Mononuclear cell (primary cell): ENCODE measurements around the gene STMN1. TPM values are rescaled to one million over a fixed set of nuclear protein-coding genes. Genes with fewer than 3 reads are reported as not detected.

ENCODE experiments used
- H3K27me3 ChIP-seq: 2 replicates; pipeline ENCODE4 v1.6.0; 2011; ENCODE audit warnings: low read length, control low read depth; ENCODE audit not compliant: insufficient read depth
- H3K4me1 ChIP-seq: 2 replicates; pipeline ENCODE4 v1.5.1; 2011; ENCODE audit warnings: mild to moderate bottlenecking, low read length, control low read depth; ENCODE audit not compliant: insufficient read depth
- H3K4me3 ChIP-seq: 2 replicates; pipeline ENCODE4 v1.5.1; 2011; ENCODE audit warnings: mild to moderate bottlenecking, low read length, moderate library complexity
- H3K9me3 ChIP-seq: 2 replicates; pipeline ENCODE4 v1.5.1; 2011; ENCODE audit warnings: low read depth, mild to moderate bottlenecking, control low read depth, low read length
- total RNA-seq: library from RNA; depleted of rRNA; stranded (reverse); fragments of >200 nt; gene quantifications from one replicate; pipeline ENCODE4 v1.2.3, GENCODE V29; 2012

Gene STMN1
- total RNA-seq, 1 donor: 6.4 TPM

- Histone ChIP-seq H3K4me3 (no peak overlapping the region), H3K27me3 (no peaks in the 10 kb centered on the region), H3K9me3 (no peaks in the 10 kb centered on the region), H3K4me1 (peaks cover 56% of the 10 kb centered on the region)
Observed at GRCh38 chr1:25873120-25873519, 33.1 kb downstream of the STMN1 start.

GRCh38 chr1:25872713-25873112 lies 33.5 kb downstream of the STMN1 start:
- Histone ChIP-seq H3K4me3 (no peak overlapping the region), H3K9me3 (no peaks in the 10 kb centered on the region), H3K27me3 (no peaks in the 10 kb centered on the region), H3K4me1 (peaks cover 56% of the 10 kb centered on the region)

GRCh38 chr1:25871704-25872494 lies 34.3 kb downstream of the STMN1 start:
- Histone ChIP-seq H3K4me3 (no peak overlapping the region), H3K9me3 (no peaks in the 10 kb centered on the region), H3K27me3 (no peaks in the 10 kb centered on the region), H3K4me1 (peaks cover 56% of the 10 kb centered on the region)

GRCh38 chr1:25871086-25871703 lies 35.0 kb downstream of the STMN1 start:
- Histone ChIP-seq H3K27me3 (no peaks in the 10 kb centered on the region), H3K4me3 (no peak overlapping the region), H3K4me1 (peaks cover 51% of the 10 kb centered on the region)

GRCh38 chr1:25870614-25871013 lies 35.6 kb downstream of the STMN1 start:
- H3K9me3 ChIP-seq: no peaks in the 10 kb centered on the region
- H3K4me3 ChIP-seq: no peak overlapping the region
- peaks cover 45% of the 10 kb centered on the region for H3K4me1 ChIP-seq
- H3K27me3 ChIP-seq: no peaks in the 10 kb centered on the region

More at GRCh38 chr1:25871086-25871703, 35.0 kb downstream of the STMN1 start:
- no peaks in the 10 kb centered on the region for H3K9me3 ChIP-seq

GRCh38 chr1:25869909-25870606 lies 36.2 kb downstream of the STMN1 start:
- Histone ChIP-seq H3K4me3 (no peak overlapping the region), H3K4me1 (peaks cover 43% of the 10 kb centered on the region), H3K9me3 (no peaks in the 10 kb centered on the region), H3K27me3 (no peaks in the 10 kb centered on the region)

- H3K4me1 ChIP-seq: peaks cover 22% of the 10 kb centered on the region
- no peaks in the 10 kb centered on the region for H3K27me3 ChIP-seq
- no peak overlapping the region for H3K4me3 ChIP-seq
- no peaks in the 10 kb centered on the region for H3K9me3 ChIP-seq
Observed at GRCh38 chr1:25867210-25867991, 38.8 kb downstream of the STMN1 start.

GRCh38 chr1:25866288-25866687 lies 39.9 kb downstream of the STMN1 start:
- H3K9me3 ChIP-seq: no peaks in the 10 kb centered on the region
- H3K4me1 ChIP-seq: peaks cover 22% of the 10 kb centered on the region
- no peaks in the 10 kb centered on the region for H3K27me3 ChIP-seq
- H3K4me3 ChIP-seq: no peak overlapping the region

GRCh38 chr1:25864434-25864833 lies 41.8 kb downstream of the STMN1 start:
- H3K4me1 ChIP-seq: peaks cover 31% of the 10 kb centered on the region
- no peaks in the 10 kb centered on the region for H3K9me3 ChIP-seq
- no peak overlapping the region for H3K4me3 ChIP-seq
- no peaks in the 10 kb centered on the region for H3K27me3 ChIP-seq

- H3K9me3 ChIP-seq: no peaks in the 10 kb centered on the region
- H3K4me1 ChIP-seq: peaks cover 36% of the 10 kb centered on the region
- no peak overlapping the region for H3K4me3 ChIP-seq
- no peaks in the 10 kb centered on the region for H3K27me3 ChIP-seq
Observed at GRCh38 chr1:25863486-25864262, 42.5 kb downstream of the STMN1 start.

- Histone ChIP-seq H3K9me3 (no peaks in the 10 kb centered on the region), H3K27me3 (no peaks in the 10 kb centered on the region), H3K4me1 (peaks cover 40% of the 10 kb centered on the region), H3K4me3 (no peak overlapping the region)
Observed at GRCh38 chr1:25862785-25863485, 43.3 kb downstream of the STMN1 start.

- Histone ChIP-seq H3K27me3 (no peaks in the 10 kb centered on the region), H3K4me3 (no peak overlapping the region), H3K9me3 (no peaks in the 10 kb centered on the region), H3K4me1 (peaks cover 40% of the 10 kb centered on the region)
Observed at GRCh38 chr1:25861316-25862286, 44.6 kb downstream of the STMN1 start.
